HG02938 (cell line): Measurements from ENCODE around the gene SRMS.

Experiments used
- ATAC-seq: cut with Tn5 transposase; IDR thresholded peaks from one replicate; pipeline ENCODE4 v1.9.1; 2021; ENCODE audit warnings: mild to moderate bottlenecking, moderate library complexity; ENCODE audit not compliant: unreplicated experiment

SRMS gene

DNA sequence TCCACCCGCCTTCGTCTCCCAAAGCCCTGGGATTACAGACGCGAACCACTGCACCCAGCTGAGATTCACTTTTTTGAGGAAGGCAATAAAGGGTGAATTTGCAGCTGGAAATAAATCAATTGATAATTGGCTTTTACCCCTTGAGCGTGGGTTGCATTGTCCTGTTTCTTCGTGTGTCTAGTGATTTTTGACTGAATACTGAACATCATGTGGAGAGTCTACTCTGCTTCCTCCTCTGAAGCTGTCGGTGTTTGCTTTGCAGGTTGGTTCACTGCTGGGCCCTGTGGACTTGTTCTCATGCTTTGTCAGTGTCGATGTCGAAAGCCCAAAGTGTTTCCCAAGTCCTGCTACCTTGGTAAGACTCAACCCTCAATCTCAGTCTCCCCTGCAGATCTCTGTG lies 42.9 kb downstream of the SRMS start:
- ATAC-seq: no peak

DNA sequence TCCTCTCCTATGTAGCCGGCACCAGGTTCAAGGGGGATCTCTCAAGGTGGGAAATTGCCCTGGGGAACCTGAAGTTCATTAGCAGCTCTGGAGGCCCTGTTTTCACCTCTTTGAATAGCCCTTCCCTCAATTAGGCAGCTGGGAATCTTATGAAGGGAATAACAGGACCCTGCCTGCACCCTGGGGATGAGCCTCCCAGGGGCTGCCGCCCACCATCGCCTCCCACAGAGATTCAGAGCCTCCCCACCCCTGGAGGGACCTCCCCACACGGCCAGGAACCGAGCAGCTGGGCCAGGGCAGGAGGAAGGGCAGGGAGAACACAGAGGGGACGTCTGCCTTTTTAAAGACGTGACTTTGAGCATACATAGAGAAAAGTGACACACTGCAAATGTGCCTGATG lies 44.0 kb downstream of the SRMS start:
- ATAC-seq: no peak

DNA sequence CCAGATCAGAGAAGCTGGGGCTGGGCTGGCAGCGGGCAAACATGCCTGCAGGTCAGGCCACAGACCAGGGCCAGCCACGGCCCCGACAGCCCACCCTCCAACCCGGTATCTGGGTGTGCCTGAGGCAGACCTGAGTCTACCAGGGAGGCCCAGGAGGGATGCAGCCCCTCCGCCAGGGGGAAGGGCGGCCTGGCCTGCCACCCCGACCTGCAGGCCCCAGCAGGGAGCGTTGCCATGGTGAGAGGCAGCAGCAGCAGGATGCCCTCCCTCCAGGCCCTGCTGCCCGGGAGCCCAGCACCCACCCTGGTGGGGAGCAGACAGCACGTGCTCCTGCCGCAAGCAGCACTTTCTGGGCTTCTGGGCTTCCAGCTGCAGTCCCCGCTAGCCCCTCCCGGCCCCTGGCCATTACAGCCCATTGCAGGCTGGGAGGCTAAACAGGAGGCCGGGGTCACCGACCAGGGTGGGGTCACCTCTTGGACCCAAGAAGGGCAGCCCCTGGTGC lies 44.8 kb downstream of the SRMS start:
- no peak for ATAC-seq

DNA sequence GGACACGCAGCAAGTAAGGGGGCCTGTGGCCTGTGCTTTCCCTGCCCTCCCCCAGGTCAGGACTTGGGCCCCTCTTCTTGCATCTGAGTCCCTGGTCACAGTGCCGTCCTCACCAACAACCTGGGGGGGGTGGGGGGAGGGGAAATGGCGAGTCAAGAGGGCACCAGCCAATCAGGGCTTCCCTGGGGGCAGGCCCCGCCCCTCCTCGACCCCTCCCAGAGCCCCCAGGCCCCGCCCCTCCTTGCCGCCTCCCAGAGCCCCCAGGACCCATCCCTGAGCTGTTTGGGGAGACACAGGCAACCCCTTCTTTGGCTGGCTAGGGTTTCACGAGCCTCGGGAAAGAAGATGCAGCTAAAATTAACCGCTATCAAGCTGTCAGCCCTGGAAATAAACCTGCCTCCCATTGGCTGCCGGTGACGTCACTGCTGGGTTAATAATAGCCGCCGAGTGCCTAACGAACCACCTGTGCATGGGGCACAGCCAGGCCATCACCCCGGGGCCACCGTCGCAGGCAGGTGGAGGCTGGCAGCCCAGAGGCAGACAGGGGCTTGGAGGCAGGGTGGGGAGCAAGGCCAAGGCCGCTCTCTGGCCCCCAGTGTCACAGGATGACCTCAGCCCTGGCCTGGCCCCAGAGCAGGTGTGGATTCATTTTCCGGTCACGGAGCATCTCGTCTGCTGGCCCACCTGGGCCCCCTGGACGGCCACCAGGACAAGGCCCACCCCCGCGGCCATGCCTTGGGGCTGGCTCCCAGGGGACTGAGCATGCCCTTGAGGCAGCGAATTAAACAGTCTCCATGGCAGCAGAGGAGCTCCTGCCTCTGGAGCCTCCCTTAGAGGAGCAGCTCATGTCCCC lies 45.5 kb downstream of the SRMS start:
- no peak for ATAC-seq

DNA sequence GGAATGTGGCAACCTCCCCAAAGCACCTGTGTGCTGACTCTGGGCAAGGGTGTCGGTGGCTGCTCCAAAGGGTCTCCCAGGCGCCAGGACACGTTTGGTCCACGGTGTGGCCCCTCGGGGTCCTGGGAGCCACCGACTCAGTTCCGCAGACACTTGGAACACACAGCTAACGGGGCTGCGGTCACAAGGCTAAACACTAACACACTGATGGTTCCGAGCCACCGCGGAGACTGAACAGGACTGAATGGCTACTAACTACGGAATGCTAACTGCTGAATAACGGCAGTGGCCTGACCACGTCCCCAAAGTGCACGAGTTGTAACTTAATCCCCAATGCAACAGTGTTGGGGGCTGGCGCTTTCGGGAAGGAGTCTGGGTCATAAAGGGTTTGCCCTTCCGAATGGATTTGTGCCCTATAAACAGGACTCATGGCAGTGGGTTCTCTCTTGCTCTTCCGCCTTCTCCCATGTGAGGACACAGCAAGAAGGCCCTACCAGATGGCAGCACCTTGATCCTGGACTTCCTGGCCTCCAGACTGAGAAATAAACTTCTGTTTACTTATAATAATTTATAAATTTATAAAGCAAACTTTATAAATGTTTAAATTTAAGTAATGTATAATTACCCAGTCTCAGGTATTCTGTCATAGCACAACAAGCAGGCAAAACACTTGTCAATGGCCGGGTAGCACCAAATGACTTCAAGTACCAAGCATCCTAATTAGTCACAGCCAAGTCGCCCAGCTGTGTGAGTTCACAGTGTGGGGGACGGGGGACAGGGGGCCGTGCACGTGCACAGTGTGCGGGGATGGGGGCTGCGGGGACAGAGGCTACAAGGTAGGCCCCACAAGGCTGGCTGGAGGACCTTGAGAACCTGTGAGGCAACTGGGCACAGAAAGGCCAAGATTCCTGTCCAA lies 46.4 kb downstream of the SRMS start:
- ATAC-seq: no peak

DNA sequence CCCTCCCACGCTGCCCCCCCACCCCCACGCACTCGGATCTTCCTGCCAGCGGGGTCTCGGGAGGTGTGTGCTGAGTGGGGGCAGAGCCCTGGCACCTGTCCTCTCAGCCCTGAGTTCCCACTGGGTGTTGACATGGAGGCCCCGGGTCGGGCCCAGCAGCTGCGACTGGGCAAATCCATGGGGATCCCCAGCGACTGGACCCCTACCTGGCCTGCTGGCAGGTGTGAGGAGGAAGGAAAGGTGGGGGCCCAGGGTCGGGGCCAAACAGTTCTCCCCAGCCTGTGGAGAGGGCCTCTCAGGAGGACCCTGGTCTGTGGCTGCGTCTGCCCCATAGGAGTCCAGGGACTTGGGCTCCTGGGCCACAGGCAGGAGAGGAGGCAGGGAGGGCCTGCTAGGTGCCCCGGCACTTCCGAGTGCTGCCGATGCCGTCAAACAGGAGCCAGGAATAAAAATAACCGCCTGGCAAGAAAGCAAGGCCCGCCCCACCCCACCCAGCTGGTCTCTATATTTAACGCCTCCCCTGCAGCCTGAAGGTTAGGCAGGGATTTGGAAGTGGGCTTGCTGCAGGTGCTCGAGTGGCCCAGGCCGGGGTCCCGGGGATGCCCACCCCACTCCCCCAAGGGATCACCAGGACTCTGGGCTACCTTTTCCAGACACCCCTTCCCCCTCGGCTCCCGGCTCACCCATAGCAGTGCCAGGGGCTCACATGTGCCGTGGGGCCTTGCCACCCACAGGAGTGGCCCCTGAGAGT lies 47.2 kb downstream of the SRMS start:
- no peak for ATAC-seq

DNA sequence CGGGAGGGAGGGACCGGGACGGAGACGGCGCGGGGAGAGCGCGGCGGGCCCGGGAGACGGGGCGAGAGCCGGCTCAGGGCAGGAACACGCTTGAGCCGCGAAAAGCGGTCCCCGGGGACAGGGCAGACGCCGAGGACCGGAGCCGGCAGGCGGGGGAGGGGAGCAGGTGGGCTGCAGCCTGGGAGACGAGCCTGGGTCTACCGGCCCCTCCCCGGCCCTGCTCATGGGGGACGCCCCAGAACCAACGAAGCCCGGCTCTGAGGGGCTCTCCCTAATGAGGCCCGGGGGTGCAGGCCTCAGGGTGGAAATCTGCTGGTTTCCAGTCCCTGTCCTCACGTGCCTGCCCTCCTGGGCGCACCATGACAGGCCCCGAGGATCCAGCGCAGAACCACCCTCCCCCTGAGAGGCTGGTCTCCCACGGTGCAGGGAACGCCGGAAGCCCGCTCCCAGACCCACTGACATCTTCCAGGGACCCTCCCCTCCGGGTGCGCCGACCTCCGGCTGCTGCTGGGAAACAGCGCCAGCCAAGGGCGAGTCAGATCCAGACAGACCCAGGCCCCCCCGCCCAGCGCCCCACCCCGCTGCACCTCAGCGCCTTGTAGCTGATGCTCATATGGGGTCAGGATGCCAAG lies 48.1 kb downstream of the SRMS start:
- no peak for ATAC-seq

DNA sequence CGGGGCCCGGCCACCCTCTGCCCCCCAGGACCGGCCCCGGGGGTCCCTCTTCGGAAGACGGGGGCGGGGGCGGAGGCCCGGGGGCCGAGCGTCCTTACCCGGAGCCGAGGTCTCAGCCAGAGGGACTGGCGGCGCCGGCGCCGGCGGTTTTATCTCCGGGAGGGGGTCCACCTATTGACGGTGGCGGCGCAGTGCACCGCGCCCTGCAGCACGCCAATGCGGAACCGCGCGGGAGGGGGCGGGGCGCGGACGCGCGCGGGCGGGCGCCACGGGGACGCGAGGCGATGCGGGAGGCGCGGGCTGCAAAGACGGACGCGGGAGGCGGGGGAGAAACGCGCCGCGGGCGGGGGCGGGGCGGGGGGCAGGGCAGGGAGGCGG lies 48.6 kb downstream of the SRMS start, which contains the start of gene EEF1A2:
Gene EEF1A2 (minus strand): TSS at position 124 of the 378 bp plus-strand sequence. CDS start 1,320 bp downstream, outside the sequence.
- no peak for ATAC-seq

DNA sequence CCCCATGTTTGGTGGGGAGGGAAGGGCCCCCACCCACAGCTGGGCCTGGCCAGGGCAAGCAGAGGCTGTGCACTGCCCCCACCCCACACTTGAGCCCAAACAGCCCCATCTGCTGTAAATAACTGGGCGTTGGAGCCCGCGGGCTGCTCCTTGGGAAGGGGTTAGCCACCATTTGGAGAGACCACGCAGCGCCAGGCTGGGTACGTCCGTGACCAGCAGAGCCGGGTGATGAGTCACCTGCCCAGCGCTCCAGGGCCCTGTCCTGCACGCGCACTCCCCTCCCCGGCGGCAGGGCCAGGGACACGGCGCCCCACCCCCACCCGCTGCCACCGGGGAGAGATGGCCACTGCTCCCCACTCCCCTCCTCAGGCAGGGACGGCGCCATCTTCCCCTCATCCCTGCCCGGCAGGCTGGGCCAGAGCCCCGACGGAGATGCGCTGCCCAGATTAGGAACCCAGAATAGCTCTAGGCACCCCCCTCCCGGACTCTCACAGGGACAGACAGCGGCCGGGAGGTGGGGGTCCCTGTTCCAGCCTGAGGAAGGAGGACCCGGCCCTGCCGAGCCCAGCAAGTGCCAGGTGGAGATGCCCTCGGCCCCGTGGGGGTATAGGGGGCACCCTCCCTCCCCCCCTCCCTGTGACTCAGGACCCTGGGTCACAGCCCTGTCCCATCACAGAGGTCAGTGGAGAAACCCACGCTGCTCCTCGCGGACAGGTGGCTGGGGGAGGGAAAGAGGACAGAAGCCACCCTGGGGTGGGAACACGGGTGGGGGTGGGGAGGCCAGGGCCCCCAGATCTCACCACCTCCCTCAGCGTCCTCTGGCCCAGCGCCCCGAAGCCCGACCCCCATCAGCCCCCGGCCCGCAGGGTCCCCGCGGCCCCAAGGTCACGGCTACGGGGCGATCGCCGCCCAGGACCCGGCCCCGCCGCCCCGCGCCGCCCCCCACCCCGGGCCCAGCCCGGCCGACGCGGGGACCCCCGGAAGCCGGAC lies 49.3 kb downstream of the SRMS start:
- no peak for ATAC-seq

DNA sequence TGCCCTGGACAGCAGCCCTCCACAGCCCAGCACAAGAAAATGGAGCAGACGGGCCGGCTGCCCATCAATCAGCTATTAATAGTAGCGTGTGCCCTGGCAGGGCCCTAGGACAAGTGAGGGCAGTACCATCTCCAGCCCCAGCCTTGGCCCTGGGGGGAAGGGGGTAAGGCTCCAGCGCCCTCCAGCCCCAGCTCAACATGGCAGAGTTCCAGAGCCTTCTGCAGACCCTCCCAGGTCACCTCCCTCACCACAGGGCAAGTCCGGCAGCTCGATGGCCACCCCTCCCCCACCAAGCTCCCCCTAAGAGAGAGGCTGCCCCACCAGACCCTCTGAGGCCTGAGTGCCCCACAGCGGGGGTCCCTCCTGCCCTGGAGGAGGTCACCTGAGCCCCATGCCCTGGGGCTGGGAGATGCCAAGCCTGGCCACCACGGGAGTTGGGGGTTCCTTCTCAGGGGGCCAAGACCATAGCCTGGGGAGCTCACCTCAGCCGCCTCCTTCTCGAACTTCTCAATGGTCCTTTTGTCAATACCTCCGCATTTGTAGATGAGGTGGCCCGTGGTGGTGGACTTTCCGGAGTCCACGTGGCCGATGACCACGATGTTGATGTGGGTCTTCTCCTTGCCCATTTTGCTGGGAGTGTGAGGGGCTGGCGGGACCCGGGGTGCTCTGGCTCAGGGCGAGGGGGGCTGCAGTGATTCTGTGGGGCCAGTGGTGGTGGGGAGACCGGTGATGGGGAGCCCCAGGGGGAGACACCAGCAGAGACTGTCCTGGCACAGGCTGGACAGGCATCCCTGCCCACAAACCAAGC lies 50.2 kb downstream of the SRMS start:
- no peak for ATAC-seq

DNA sequence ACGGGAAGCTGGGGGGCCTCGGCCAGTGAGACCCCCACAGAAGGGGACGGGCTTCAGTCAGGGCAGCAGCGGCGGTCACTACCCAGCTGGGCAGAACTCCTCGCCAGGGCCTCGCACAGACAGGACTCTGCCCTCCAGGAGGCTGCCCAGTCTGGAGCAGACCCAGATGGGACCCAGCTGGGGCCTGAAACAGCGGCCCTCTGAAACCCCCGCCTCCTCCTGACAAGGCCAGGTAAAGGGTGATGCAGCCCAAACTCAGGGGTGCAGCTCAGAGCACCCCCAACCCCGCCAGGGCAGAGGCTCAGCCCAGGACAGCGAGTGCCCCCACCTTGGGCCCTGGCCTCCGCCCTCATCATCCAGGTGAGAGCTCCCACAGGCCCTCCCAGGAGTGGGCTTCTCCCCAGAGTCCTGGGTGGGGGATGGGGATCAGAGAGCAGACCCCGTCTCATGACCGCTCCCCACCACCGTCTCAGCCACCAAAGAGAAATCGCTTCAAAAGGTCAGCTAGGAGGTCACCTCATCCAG lies 50.9 kb downstream of the SRMS start:
- ATAC-seq: no peak

DNA sequence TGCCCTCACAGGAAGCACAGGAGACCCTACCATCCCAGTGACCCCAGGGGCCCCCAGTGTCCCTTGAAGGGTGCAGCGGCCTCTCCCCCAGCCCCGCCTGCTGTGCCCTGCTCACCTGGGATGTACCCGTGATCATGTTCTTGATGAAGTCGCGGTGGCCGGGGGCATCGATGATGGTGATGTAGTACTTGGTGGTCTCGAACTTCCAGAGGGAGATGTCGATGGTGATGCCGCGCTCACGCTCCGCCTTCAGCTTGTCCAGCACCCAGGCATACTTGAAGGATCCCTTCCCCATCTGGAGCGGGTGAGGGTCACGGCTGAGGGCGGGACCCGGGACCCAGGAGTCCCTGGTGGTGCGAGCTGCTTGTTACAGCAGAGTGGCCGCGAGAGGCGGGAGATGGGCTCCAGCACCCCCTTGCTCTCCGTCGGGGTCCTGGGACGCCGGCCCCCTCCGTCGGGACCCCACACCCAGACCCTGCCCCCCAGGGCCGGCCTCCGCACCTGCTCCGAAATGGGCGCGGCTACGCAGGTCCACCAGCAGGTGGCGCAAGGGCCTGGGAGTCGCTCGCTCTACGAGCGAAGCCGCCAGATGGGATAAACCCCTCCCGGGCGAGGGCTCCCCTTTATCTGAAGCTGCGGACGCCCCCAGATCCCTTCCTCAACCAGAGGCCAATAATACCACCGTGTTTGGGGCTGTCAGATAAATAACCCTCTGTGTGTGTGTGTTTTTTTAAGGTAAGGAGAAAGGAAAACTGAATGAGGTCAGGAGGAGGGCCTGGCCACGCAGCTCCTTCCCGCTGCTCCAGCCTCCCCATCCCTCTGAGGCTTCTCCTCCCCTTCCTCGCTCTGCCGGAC lies 51.6 kb downstream of the SRMS start:
- ATAC-seq: no peak

DNA sequence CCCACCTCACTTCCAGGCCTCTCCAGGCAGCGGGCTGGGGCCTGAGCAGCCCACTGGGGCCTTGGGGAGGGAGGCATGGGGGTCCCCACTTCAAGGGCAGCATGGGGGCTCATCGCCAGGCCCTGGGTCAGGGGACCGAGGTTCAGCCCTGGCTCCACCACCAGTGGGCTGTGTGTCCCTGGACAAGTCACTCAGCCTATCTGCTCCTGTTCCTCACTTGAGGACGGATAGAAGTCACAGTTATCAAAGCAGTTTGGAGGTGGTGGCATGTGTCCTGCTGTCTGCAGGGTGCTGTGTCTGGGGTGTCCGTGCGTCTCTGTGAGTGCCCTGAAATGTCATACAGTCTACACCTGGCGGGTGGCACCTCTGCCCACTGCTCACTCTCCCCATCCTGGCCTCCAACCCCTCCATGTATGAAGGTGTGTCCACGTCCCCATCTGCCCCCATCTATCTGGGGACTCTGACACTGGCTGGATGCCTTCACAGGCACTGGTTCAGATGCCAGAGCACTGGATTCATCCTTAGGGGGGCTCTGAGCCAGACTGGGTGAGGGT lies 52.3 kb downstream of the SRMS start:
- ATAC-seq: no peak

DNA sequence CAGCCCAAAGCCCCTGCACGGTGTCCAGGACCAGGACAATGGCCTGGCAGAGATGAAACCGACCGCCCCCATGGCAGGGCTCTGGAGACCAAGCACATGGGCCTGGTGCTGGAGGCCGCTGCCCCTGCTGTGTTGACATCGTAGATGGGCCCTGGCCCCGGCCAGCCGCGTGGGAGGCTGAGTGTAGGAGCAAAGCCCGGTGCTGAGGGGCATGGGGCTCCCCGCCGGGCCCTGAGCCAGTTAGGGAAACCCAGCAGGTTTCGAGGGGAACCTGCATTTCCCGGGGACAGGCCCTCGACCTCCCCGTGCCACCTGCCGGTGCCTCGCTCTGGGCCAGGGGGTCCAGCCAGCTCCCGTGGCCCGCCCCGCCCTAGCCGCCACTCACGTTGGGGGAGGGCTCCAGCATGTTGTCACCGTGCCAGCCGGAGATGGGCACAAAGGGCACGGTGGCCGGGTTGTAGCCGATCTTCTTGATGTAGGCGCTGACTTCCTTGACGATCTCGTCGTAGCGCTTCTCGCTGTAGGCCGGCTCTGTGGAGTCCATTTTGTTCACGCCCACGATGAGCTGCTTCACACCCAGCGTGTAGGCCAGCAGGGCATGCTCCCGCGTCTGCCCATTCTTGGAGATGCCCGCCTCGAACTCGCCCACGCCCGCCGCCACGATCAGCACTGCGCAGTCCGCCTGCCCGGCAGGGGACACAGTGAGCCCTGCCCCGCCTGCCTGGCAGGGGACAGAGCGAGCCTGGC lies 53.0 kb downstream of the SRMS start:
- ATAC-seq: no peak

DNA sequence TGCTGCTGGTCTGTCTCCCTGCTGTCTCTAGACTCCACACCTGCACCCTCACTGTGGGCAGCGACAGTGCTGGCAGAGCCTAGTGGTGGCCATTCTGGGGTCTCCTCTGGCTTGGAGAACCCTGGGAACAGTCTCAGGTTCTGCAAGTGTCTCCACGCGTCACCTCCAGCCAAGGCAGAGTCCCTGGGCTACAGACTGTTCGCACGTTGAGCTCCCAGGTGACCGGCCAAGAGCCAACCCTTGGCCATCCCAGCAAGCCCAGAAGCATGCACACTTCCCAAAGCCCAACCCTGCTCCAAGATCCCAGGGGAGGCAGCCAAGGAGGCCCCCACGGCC lies 53.5 kb downstream of the SRMS start:
- no peak for ATAC-seq

DNA sequence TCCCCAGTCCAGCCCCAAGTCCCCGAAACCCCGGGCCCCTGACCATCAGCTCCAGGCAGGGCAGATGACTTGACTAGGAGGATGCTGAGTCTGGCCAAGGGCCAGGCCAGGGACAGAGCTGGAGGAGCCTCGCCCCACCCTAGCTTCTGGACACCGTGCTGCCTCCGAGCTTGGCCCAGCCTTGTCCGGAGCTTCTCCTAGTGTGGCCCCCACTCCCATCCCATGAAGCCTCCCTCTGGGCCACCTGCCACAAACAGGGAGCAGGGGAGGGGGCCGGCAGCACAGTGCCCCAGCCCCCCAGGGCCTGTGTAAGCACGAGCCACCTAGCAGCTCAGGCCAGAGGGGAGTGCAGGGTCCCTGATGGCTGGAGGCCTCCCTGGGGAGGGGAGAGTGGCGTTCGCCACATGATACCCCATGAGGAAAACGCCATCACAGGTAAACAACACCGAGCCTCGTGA lies 54.0 kb downstream of the SRMS start:
- ATAC-seq: no peak
